Glutamatergic neuron (in vitro differentiated cells): Measurements from ENCODE around the gene ATP2C2. TPM values are rescaled to one million over a fixed set of nuclear protein-coding genes. Genes with fewer than 3 reads are reported as not detected.

Source experiments
- DNase-seq: peaks from one replicate; pipeline ENCODE4 v3.0.0; 2022
- H3K27ac Mint-ChIP-seq: one replicate; pipeline ENCODE4 v1.8.0; 2020; ENCODE audit warnings: mild to moderate bottlenecking, mixed read lengths, inconsistent platforms; ENCODE audit not compliant: unreplicated experiment
- H3K27me3 Mint-ChIP-seq: one replicate; pipeline ENCODE4 v1.8.0; 2020; ENCODE audit warnings: mild to moderate bottlenecking, moderate library complexity, mixed read lengths, inconsistent platforms; ENCODE audit not compliant: unreplicated experiment
- H3K36me3 Mint-ChIP-seq: one replicate; pipeline ENCODE4 v1.8.0; 2020; ENCODE audit warnings: mild to moderate bottlenecking, mixed read lengths, inconsistent platforms; ENCODE audit not compliant: unreplicated experiment
- H3K4me1 Mint-ChIP-seq: one replicate; pipeline ENCODE4 v1.8.0; 2020; ENCODE audit warnings: mild to moderate bottlenecking, low read depth, mixed read lengths, inconsistent platforms; ENCODE audit not compliant: unreplicated experiment
- H3K4me3 Mint-ChIP-seq: one replicate; pipeline ENCODE4 v1.8.0; 2020; ENCODE audit warnings: mild to moderate bottlenecking, mixed read lengths, inconsistent platforms; ENCODE audit not compliant: unreplicated experiment
- H3K9me3 Mint-ChIP-seq: one replicate; pipeline ENCODE4 v1.8.0; 2020; ENCODE audit warnings: mild to moderate bottlenecking, moderate library complexity, mixed read lengths, inconsistent platforms; ENCODE audit not compliant: unreplicated experiment
- total RNA-seq: library from RNA; stranded (reverse); fragmentation: NEBNext Ultra II Directional; extraction: Animal tissue kit (Norgen Biotek cat#: 25700); gene quantifications from one replicate; pipeline ENCODE4 v1.2.1, GENCODE V29; 2021; ENCODE audit not compliant: unreplicated experiment
- TF ChIP-seq, protein P1 (sequence below): fragments of 200-600 bp; sonication (generic); IDR thresholded peaks from one replicate; pipeline ENCODE4 v1.5.0; 2021; ENCODE audit not compliant: partially characterized antibody, unreplicated experiment

The ATP2C2 gene
- total RNA-seq, 1 donor from 2014 or later: not detected

DNA sequence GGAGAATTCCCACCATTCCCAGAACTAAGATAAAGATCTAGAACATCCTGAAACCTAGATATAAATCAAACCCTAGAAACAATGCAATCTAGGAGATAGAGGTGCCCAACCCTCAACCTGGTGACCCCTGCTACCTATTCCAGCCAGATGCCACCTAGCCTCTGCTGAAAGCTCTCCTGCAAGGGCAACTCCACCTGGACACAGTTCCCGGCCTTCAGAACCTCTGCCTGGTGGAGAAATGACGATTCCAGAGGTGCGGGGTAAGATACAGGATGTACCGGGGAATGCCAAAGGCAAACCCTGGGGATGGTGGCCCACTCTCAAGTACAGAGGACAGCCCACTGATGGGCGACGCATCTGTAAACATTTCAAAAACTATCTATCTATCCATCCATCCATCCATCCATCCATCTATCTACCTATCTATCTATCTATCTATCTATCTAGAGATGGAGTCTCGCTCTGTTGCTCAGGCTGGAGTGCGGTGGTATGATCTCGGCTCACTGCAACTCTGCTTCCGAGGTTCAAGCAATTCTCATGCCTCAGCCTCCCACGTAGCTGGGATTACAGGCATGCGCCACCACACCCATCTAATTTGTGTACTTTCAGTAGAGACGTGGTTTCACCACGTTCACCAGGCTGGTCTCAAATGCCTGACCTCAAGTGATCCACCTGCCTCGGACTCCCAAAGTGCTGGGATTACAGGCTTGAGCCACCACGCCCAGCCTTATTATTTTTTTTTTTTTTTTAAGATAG, 117.1 kb downstream of the ATP2C2 start:
- Mint-ChIP-seq H3K9me3 (peaks cover 1% of the 10 kb centered on the region), H3K36me3 (peaks cover 2% of the 10 kb centered on the region), H3K27ac (no peak overlapping the region), H3K4me1 (peaks cover 11% of the 10 kb centered on the region), H3K4me3 (no peak overlapping the region), H3K27me3 (peaks cover 5% of the 10 kb centered on the region)
- TF ChIP-seq, protein P1, sequence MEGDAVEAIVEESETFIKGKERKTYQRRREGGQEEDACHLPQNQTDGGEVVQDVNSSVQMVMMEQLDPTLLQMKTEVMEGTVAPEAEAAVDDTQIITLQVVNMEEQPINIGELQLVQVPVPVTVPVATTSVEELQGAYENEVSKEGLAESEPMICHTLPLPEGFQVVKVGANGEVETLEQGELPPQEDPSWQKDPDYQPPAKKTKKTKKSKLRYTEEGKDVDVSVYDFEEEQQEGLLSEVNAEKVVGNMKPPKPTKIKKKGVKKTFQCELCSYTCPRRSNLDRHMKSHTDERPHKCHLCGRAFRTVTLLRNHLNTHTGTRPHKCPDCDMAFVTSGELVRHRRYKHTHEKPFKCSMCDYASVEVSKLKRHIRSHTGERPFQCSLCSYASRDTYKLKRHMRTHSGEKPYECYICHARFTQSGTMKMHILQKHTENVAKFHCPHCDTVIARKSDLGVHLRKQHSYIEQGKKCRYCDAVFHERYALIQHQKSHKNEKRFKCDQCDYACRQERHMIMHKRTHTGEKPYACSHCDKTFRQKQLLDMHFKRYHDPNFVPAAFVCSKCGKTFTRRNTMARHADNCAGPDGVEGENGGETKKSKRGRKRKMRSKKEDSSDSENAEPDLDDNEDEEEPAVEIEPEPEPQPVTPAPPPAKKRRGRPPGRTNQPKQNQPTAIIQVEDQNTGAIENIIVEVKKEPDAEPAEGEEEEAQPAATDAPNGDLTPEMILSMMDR: no peak
- no peak for DNase-seq

DNA sequence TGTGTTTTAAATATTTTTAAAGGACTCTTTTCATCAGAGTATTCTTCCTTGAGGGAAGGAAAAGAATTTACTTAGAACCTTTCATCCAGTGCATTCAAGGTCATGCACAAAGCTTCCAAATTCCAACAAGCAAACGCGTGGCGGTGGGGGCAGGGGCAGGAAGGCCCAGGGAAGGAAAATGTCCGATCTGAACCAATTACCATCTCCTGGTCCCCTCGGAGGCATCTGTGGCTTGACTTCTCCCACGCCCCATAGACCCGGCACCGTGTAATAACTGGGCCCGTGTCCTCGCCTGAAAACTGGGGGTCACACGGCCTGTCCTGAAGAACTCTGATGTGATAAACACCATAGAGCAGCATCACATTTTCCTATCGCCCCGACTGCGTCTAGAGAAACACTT, 117.8 kb downstream of the ATP2C2 start:
- H3K36me3 Mint-ChIP-seq: peaks cover 8% of the 10 kb centered on the region
- TF ChIP-seq, protein P1: no peak
- no peak overlapping the region for H3K27ac Mint-ChIP-seq
- peaks cover 11% of the 10 kb centered on the region for H3K4me1 Mint-ChIP-seq
- H3K9me3 Mint-ChIP-seq: peaks cover 1% of the 10 kb centered on the region
- peaks cover 5% of the 10 kb centered on the region for H3K27me3 Mint-ChIP-seq
- H3K4me3 Mint-ChIP-seq: no peak overlapping the region
- no peak for DNase-seq

DNA sequence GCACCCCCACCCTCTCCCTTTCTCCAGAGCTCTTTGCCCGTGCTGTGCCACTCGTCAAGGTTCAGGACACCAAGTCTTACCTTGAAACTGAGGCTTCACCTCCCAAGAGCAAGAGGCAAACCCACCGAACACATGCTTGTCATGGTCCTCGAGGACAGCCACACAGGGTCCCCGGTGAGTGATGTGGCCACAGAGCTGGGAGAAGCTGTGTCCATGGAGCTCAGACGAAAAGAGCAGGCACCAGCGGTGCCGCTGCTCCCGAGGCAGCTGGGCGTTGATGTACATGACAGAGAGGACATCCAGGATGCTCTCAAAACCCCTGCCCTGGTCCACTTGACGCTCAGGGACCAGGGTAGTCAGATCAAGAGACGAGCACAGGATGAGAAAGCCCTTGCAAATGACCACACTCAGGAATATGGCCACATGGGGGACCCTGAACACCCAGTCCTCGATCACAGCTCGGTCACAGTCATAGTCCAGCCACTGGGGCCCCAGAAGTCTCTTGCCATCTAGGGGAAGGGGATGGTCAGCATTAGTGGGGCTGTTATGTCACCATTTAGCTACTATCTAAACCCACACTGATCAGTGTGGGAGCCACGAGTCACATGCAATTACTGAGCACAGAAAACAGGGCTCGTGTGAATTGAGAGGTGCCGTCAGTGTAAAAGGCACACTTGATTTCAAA, 118.4 kb downstream of the ATP2C2 start:
- TF ChIP-seq, protein P1: no peak
- no peak overlapping the region for H3K27ac Mint-ChIP-seq

DNA sequence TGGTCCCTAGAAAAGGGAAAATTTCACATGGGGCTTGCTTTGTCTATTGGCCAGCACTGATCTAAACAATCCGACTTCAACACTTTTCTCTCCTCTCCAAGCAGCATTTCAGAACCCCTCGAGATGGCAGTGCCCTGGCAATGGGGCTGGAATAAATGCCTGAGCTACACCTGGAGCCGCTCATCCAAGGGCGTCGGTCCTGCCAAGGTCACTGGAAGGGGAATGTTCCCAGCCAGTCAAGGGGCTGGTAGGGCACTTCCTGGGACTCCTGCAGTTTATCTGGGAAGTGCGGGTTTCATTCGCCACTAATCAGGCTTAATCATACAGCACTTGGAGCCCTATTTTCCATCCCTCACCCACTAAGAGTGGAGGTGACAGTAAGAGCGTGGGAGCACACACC, 119.0 kb downstream of the ATP2C2 start:
- peaks cover 1% of the 10 kb centered on the region for H3K9me3 Mint-ChIP-seq
- H3K36me3 Mint-ChIP-seq: peaks cover 8% of the 10 kb centered on the region
- TF ChIP-seq, protein P1: no peak
- no peak overlapping the region for H3K4me3 Mint-ChIP-seq
- DNase-seq: no peak
- peaks cover 9% of the 10 kb centered on the region for H3K4me1 Mint-ChIP-seq
- H3K27ac Mint-ChIP-seq: no peak overlapping the region
- peaks cover 5% of the 10 kb centered on the region for H3K27me3 Mint-ChIP-seq

More for the DNA sequence above, 118.4 kb downstream of the ATP2C2 start:
- H3K4me3 Mint-ChIP-seq: no peak overlapping the region
- peaks cover 8% of the 10 kb centered on the region for H3K36me3 Mint-ChIP-seq
- H3K4me1 Mint-ChIP-seq: peaks cover 10% of the 10 kb centered on the region
- no peak for DNase-seq
- H3K9me3 Mint-ChIP-seq: peaks cover 1% of the 10 kb centered on the region
- H3K27me3 Mint-ChIP-seq: peaks cover 5% of the 10 kb centered on the region

DNA sequence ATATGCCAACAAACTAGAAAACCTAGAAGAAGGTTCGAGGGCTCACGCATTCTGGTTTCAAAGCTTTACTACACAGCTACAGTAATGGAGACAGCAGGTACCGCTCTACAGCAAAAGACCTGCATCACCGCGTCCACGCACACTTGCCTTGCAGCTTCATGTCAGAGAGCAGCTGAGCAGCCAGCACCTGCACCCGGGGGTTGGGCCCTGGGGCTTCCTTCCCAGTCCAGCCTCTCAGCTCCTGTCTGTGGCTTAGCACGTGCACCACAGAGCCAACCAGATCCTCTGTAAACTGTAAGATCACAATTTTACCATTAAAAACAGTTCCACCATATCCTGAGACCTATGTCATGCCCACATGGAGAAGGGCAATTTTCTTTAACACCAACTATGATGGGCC, 120.8 kb downstream of the ATP2C2 start:
- Mint-ChIP-seq H3K4me3 (no peak overlapping the region), H3K4me1 (no peaks in the 10 kb centered on the region), H3K27me3 (no peaks in the 10 kb centered on the region), H3K27ac (no peak overlapping the region), H3K36me3 (peaks cover 20% of the 10 kb centered on the region), H3K9me3 (no peaks in the 10 kb centered on the region)
- TF ChIP-seq, protein P1: no peak
- DNase-seq: no peak
